Body of pancreas (tissue), 4 donors: ENCODE data around the gene LDLRAD4.

ENCODE experiments used
- POLR2A ChIP-seq, 3 donors: fragments of 450-650 bp; IDR thresholded peaks; one replicate each; pipeline ENCODE4 v1.6.1; 2016; ENCODE audit warnings: antibody characterized with exemption in 3 of 3, mild to moderate bottlenecking in 2 of 3
- TF ChIP-seq, protein P1 (sequence below), 7 experiments: fragments of 450-650 bp in 4 of 7; fragments of 200-600 bp in 3 of 7; sonication (generic) in 3 of 7; IDR thresholded peaks; one replicate each; pipeline ENCODE4 v1.5.1; 2016 to 2019; ENCODE audit warnings: antibody characterized with exemption in 7 of 7

DNA sequence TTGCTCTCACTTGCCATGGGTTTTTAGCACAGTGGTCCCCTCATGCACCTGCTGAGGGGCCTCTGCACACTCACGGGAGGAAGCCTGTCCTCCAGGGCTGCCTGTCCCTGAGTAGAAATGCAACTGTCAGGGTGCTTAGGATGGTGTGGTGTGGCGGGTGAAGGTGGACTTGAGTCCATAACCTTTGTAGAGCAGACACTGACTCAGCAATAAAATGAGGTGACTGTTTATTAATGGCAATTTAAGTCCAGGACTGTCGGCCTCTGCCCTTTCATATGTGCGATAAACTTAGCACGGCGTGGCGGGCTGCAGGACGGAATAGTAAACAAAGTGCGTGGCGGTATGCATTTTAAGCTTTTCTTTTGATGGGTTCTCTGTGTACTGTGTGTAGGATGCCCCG lies 188.2 kb downstream of the LDLRAD4 start:
- TF ChIP-seq, protein P1, sequence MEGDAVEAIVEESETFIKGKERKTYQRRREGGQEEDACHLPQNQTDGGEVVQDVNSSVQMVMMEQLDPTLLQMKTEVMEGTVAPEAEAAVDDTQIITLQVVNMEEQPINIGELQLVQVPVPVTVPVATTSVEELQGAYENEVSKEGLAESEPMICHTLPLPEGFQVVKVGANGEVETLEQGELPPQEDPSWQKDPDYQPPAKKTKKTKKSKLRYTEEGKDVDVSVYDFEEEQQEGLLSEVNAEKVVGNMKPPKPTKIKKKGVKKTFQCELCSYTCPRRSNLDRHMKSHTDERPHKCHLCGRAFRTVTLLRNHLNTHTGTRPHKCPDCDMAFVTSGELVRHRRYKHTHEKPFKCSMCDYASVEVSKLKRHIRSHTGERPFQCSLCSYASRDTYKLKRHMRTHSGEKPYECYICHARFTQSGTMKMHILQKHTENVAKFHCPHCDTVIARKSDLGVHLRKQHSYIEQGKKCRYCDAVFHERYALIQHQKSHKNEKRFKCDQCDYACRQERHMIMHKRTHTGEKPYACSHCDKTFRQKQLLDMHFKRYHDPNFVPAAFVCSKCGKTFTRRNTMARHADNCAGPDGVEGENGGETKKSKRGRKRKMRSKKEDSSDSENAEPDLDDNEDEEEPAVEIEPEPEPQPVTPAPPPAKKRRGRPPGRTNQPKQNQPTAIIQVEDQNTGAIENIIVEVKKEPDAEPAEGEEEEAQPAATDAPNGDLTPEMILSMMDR (IDR thresholded peaks at IDR 0.05), result no peak
- TF ChIP-seq POLR2A (IDR thresholded peaks at IDR 0.05), result no peak
